ENCODE measurements around the gene IPMK. TPM values are rescaled to one million over a fixed set of nuclear protein-coding genes. Genes with fewer than 3 reads are reported as not detected.

The IPMK gene
- total RNA-seq, 1 experiment from 2014 or later, result 11.1 TPM

DNA sequence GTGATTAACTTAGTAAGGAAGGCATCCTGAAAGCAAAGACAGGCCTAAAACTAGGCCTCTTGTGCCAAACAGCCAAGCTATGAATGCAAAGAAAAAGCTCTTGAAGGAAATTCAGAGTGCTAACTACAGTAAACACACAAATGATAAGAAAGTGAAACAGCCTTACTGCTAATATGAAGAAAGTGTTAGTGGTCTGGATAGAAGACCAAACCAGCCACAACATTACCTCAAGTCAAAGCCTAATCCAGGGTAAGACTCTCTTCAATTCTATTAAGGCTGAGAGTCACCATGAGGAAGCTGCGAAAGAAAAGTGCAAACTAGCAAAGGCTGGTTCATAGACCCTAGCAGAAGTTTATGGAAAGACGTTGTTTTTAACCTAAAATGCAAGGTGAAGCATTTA lies 66.0 kb downstream of the IPMK start:
- no peak for TF ChIP-seq EZH2 (IDR thresholded peaks at IDR 0.05; ENCODE audit: low read depth)
- TF ChIP-seq, protein P1, sequence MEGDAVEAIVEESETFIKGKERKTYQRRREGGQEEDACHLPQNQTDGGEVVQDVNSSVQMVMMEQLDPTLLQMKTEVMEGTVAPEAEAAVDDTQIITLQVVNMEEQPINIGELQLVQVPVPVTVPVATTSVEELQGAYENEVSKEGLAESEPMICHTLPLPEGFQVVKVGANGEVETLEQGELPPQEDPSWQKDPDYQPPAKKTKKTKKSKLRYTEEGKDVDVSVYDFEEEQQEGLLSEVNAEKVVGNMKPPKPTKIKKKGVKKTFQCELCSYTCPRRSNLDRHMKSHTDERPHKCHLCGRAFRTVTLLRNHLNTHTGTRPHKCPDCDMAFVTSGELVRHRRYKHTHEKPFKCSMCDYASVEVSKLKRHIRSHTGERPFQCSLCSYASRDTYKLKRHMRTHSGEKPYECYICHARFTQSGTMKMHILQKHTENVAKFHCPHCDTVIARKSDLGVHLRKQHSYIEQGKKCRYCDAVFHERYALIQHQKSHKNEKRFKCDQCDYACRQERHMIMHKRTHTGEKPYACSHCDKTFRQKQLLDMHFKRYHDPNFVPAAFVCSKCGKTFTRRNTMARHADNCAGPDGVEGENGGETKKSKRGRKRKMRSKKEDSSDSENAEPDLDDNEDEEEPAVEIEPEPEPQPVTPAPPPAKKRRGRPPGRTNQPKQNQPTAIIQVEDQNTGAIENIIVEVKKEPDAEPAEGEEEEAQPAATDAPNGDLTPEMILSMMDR (conservative IDR thresholded peaks at IDR 0.05), result no peak
- Histone ChIP-seq H3K27me3 (ENCODE audit: insufficient read depth, low read depth) (no peaks in the 10 kb centered on the region), H3K4me3 (no peak overlapping the region), H3K4me2 (no peak overlapping the region), H3K9me3 (ENCODE audit: insufficient read depth, low read depth) (no peaks in the 10 kb centered on the region), H3K9me2 (ENCODE audit: insufficient read depth) (no peaks in the 10 kb centered on the region; the same call in 1 of the 2 replicates), H3K4me1 (replicated peaks; ENCODE audit: insufficient read depth) (no peaks in the 10 kb centered on the region), H2AFZ (no peak overlapping the region), H3K27ac (no peak overlapping the region), H3K79me2 (ENCODE audit: low read depth) (no peaks in the 10 kb centered on the region), H3K36me3 (ENCODE audit: low read depth) (no peaks in the 10 kb centered on the region), H4K20me1 (ENCODE audit: insufficient read depth) (no peaks in the 10 kb centered on the region), H3F3A (ENCODE audit: insufficient read depth, low read depth) (no peaks in the 10 kb centered on the region)
- CTCF ChIA-PET, result interaction anchor here (0.7 kb wide), 1 partner anchor 1421 kb away, joined by 3 read pairs; no protein-coding TSS in a partner anchor
- intact Hi-C loops (cut with micrococcal nuclease; ENCODE audit: unreplicated experiment), result no loop called here
- BruUV-seq (replicated peaks), result no TSS peak
- POLR2A ChIA-PET (ENCODE audit: unreplicated experiment), result no interaction called here
- DNase-seq, result no peak

- intact Hi-C loops (cut with micrococcal nuclease; ENCODE audit: unreplicated experiment), result loop anchor here (2.0 kb wide), 1 partner anchor 80 kb away; the partner anchor contains the start of gene CISD1
- Histone ChIP-seq H3K4me1 (replicated peaks; ENCODE audit: insufficient read depth) (no peaks in the 10 kb centered on the region), H3F3A (ENCODE audit: insufficient read depth, low read depth) (no peaks in the 10 kb centered on the region), H3K79me2 (ENCODE audit: low read depth) (no peaks in the 10 kb centered on the region), H3K9me3 (ENCODE audit: insufficient read depth, low read depth) (no peaks in the 10 kb centered on the region), H3K4me2 (no peak overlapping the region), H2AFZ (no peak overlapping the region), H3K4me3 (no peak overlapping the region), H3K27ac (no peak overlapping the region), H3K27me3 (ENCODE audit: insufficient read depth, low read depth) (no peaks in the 10 kb centered on the region), H4K20me1 (ENCODE audit: insufficient read depth) (no peaks in the 10 kb centered on the region), H3K36me3 (ENCODE audit: low read depth) (no peaks in the 10 kb centered on the region), H3K9me2 (ENCODE audit: insufficient read depth) (no peaks in the 10 kb centered on the region)
- no peak for TF ChIP-seq EZH2 (IDR thresholded peaks at IDR 0.05; ENCODE audit: low read depth)
- CTCF ChIA-PET, result no interaction called here
- no TSS peak for BruUV-seq (replicated peaks)
- DNase-seq, result peak in 1 of 2 experiments; percentile 45
- POLR2A ChIA-PET (ENCODE audit: unreplicated experiment), result interaction anchor here (0.6 kb wide), 2 partner anchors 81 to 102 kb away, joined by 4 to 9 read pairs; no protein-coding TSS in a partner anchor
Measured at GRCh38 chr10:58189269-58189668, 78.4 kb downstream of the IPMK start.

- POLR2A ChIA-PET (ENCODE audit: unreplicated experiment), result no interaction called here
- H3K4me1 ChIP-seq (replicated peaks; ENCODE audit: insufficient read depth), result no peaks in the 10 kb centered on the region
- TF ChIP-seq, protein P1 (conservative IDR thresholded peaks at IDR 0.05), result no peak
- TF ChIP-seq EZH2 (IDR thresholded peaks at IDR 0.05; ENCODE audit: low read depth), result no peak
- no peak for DNase-seq
- CTCF ChIA-PET, result no interaction called here
- H2AFZ ChIP-seq, result no peak overlapping the region
- intact Hi-C loops (cut with micrococcal nuclease; ENCODE audit: unreplicated experiment), result no loop called here
- BruUV-seq (replicated peaks), result no TSS peak
- no peak overlapping the region for H3K27ac ChIP-seq
- no peaks in the 10 kb centered on the region for H3F3A ChIP-seq (ENCODE audit: insufficient read depth, low read depth)
- no peaks in the 10 kb centered on the region for H3K9me3 ChIP-seq (ENCODE audit: insufficient read depth, low read depth)
- no peaks in the 10 kb centered on the region for H3K9me2 ChIP-seq (ENCODE audit: insufficient read depth)
- no peaks in the 10 kb centered on the region for H3K36me3 ChIP-seq (ENCODE audit: low read depth)
- no peak overlapping the region for H3K4me2 ChIP-seq
- H3K4me3 ChIP-seq, result no peak overlapping the region
- H4K20me1 ChIP-seq (ENCODE audit: insufficient read depth), result no peaks in the 10 kb centered on the region
- H3K27me3 ChIP-seq (ENCODE audit: insufficient read depth, low read depth), result no peaks in the 10 kb centered on the region
- no peaks in the 10 kb centered on the region for H3K79me2 ChIP-seq (ENCODE audit: low read depth)
Measured at GRCh38 chr10:58184120-58184670, 83.5 kb downstream of the IPMK start.
